HUES64 (cell line): ENCODE results near the gene RAB13.

Experiments
- H3K27ac ChIP-seq: 2 replicates; pipeline ENCODE4 v1.7.0; 2013; ENCODE audit warnings: low read depth, low read length, inconsistent platforms
- H3K27me3 ChIP-seq: 2 replicates; pipeline ENCODE4 v1.6.1; 2013; ENCODE audit warnings: mild to moderate bottlenecking, low read length; ENCODE audit not compliant: insufficient read depth
- H3K36me3 ChIP-seq: 2 replicates; pipeline ENCODE4 v1.6.1; 2013; ENCODE audit warnings: mild to moderate bottlenecking, low read length; ENCODE audit not compliant: insufficient read depth
- H3K4me1 ChIP-seq: 2 replicates; pipeline ENCODE4 v1.6.1; 2013; ENCODE audit warnings: mild to moderate bottlenecking, low read length, moderate library complexity; ENCODE audit not compliant: insufficient read depth
- H3K4me3 ChIP-seq: 2 replicates; pipeline ENCODE4 v1.5.1; 2013; ENCODE audit warnings: mild to moderate bottlenecking, low read length, moderate library complexity
- H3K9ac ChIP-seq: 2 replicates; pipeline ENCODE4 v1.6.1; 2013; ENCODE audit warnings: mild to moderate bottlenecking, low read depth, low read length
- H3K9me3 ChIP-seq: 2 replicates; pipeline ENCODE4 v1.6.1; 2013; ENCODE audit warnings: low read depth, low read length; ENCODE audit not compliant: insufficient read depth
- WGBS: fragments of 150-250, 120-280 bp; methylation state at CpG from one replicate; pipeline ENCODE4 v1.1.7; 2013; ENCODE audit warnings: missing lambda C conversion rate; 5-methylcytosine and 5-hydroxymethylcytosine counted together

The RAB13 gene

DNA sequence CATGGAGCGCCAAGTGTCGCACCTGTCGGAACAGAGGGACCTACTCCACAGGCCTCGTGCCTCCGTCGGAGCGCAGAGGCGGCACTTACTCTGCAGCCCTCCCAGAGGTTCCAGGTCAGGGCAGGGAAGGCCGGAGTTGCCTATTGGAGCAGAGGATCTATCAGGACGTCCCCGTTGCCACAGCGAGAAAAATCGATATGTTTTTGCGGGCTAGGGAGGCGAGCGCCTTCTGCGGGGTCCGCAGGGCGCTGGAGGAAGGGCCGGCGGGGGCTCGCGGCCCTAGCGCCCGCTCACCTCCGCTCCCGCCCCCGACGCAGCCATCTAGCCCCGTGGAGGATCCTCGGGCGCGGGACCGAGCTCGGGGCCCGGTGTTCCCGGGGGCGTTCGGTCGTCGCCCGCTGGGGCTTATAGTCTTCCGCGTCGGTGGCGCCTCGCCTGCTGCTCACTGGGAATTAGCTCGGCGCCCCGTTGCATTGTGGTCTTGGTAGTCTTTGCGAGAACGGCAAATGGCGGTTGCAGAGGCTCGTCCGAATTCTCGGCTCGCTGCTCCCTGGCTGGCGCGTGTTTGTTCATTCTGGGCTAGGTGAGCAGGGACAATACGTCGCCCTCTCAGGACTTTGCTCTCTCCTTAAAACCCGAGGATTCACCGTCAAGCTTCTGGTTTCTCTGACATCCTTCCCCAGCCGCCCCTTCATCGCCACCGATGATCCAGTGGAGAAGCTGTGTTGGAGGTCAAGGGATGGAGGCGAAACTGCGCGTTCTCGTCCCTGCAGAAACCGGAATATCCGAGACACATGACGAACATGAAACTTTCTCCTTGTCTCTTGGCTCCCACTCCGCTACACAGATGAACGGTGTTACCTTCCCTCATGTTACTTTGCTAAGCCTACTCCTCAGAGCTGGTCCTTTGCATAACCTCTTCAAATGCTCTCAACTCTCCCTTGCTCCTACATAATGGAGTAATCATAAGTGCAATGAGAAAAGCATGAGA is 8.6 kb downstream of the RAB13 start, which contains the start of gene JTB:
JTB (minus strand) TSS at position 425 of the 991 bp plus-strand sequence; CDS start at position 3, 422 bp downstream.
- peaks cover 3% of the 10 kb centered on the region; the same call in 1 of the 2 replicates for H3K4me1 ChIP-seq
- no peaks in the 10 kb centered on the region for H3K9me3 ChIP-seq
- no peaks in the 10 kb centered on the region for H3K27me3 ChIP-seq
- H3K4me3 ChIP-seq = peak within 1 kb of the TSS; percentile 85
- under 1% methylated on average over 75 of the region's 75 CpGs for WGBS
- peak within 1 kb of the TSS; percentile 86 for H3K9ac ChIP-seq
- peaks cover 63% of the 10 kb centered on the region for H3K36me3 ChIP-seq
- H3K27ac ChIP-seq = peak within 1 kb of the TSS; percentile 86

GRCh38 chr1:153976819-153977249 is 9.3 kb downstream of the RAB13 start:
- Histone ChIP-seq H3K4me1 (peaks cover 3% of the 10 kb centered on the region; the same call in 1 of the 2 replicates), H3K27me3 (no peaks in the 10 kb centered on the region), H3K27ac (peak overlapping the region; percentile 86), H3K4me3 (peak overlapping the region; percentile 85), H3K36me3 (peaks cover 56% of the 10 kb centered on the region), H3K9ac (peak overlapping the region; percentile 86), H3K9me3 (no peaks in the 10 kb centered on the region)
- WGBS = under 1% methylated on average over 14 of the region's 16 CpGs

GRCh38 chr1:153973525-153973924 is 12.6 kb downstream of the RAB13 start:
- Histone ChIP-seq H3K4me3 (no peak overlapping the region), H3K27ac (no peak overlapping the region)
- 89% methylated on average over 7 of the region's 7 CpGs for WGBS

GRCh38 chr1:153973071-153973470 is 13.1 kb downstream of the RAB13 start:
- H3K4me1 ChIP-seq = peaks cover 3% of the 10 kb centered on the region; the same call in 1 of the 2 replicates
- no peak overlapping the region for H3K4me3 ChIP-seq
- no peak overlapping the region for H3K27ac ChIP-seq
- H3K9me3 ChIP-seq = no peaks in the 10 kb centered on the region
- no peak overlapping the region for H3K9ac ChIP-seq
- WGBS = 95% methylated on average over 3 of the region's 3 CpGs
- H3K36me3 ChIP-seq = peaks cover 26% of the 10 kb centered on the region
- H3K27me3 ChIP-seq = no peaks in the 10 kb centered on the region

More at GRCh38 chr1:153973525-153973924, 12.6 kb downstream of the RAB13 start:
- no peaks in the 10 kb centered on the region for H3K27me3 ChIP-seq
- H3K9ac ChIP-seq = no peak overlapping the region
- H3K4me1 ChIP-seq = peaks cover 3% of the 10 kb centered on the region; the same call in 1 of the 2 replicates
- no peaks in the 10 kb centered on the region for H3K9me3 ChIP-seq
- H3K36me3 ChIP-seq = peaks cover 27% of the 10 kb centered on the region

GRCh38 chr1:153970346-153970745 is 15.8 kb downstream of the RAB13 start:
- Histone ChIP-seq H3K36me3 (peaks cover 19% of the 10 kb centered on the region), H3K4me1 (no peaks in the 10 kb centered on the region), H3K9ac (no peak overlapping the region), H3K9me3 (no peaks in the 10 kb centered on the region), H3K4me3 (no peak overlapping the region), H3K27me3 (no peaks in the 10 kb centered on the region), H3K27ac (no peak overlapping the region)
- WGBS = 95% methylated on average over 2 of the region's 2 CpGs

DNA sequence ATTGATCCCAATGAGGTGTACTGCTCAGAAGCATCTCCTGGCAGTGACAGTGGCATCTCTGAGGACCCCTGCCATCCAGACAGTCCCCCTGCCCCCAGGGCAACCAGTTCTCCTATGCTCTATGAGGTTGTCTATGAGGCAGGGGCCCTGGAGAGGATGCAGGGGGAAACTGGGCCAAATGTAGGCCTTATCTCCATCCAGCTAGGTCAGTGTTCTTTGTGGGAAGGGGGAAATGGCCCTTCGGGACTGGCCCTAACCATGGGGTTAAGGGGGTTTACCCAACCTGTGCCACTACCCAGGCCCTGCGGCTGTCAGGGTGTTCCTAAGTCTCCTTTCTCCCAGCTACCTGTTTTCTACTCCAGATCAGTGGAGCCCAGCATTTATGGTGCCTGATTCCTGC is 17.2 kb downstream of the RAB13 start:
- no peak overlapping the region for H3K27ac ChIP-seq
- no peak overlapping the region; the same call in 1 of the 2 replicates for H3K4me3 ChIP-seq

GRCh38 chr1:153968408-153968807 is 17.7 kb downstream of the RAB13 start:
- H3K9me3 ChIP-seq = no peaks in the 10 kb centered on the region
- no peaks in the 10 kb centered on the region for H3K27me3 ChIP-seq
- H3K4me1 ChIP-seq = no peaks in the 10 kb centered on the region
- peaks cover 3% of the 10 kb centered on the region; the same call in 1 of the 2 replicates for H3K36me3 ChIP-seq
- H3K27ac ChIP-seq = no peak overlapping the region
- peak overlapping the region; percentile 86 for H3K9ac ChIP-seq
- 59% methylated on average over 13 of the region's 13 CpGs for WGBS
- H3K4me3 ChIP-seq = peak overlapping the region; percentile 76

More for the DNA sequence above, 17.2 kb downstream of the RAB13 start:
- Histone ChIP-seq H3K36me3 (peaks cover 8% of the 10 kb centered on the region), H3K9me3 (no peaks in the 10 kb centered on the region), H3K4me1 (no peaks in the 10 kb centered on the region), H3K27me3 (no peaks in the 10 kb centered on the region), H3K9ac (no peak overlapping the region)
- 86% methylated on average over 2 of the region's 2 CpGs for WGBS

DNA sequence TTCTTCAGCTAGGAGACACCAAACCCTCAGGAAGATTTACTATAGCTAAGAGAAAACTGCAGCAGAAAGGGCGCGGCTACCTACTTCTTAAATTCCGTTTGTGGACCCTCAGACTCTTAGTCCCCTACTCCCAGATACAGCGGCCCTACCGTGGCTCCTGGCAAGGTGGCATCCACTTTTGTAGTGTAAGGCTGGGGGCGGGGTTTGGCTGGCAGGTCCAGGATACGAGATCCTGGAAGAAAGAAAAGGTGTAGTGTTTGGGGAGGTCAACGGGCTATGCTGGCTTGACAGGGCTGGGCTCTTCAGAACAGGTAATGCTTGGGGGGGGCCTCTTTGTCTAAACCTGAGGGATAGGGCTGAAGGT is 18.2 kb downstream of the RAB13 start:
- Histone ChIP-seq H3K36me3 (peaks cover 3% of the 10 kb centered on the region; the same call in 1 of the 2 replicates), H3K27ac (peak overlapping the region; percentile 91), H3K9me3 (no peaks in the 10 kb centered on the region), H3K4me1 (no peaks in the 10 kb centered on the region), H3K27me3 (no peaks in the 10 kb centered on the region), H3K9ac (peak overlapping the region; percentile 86), H3K4me3 (peak overlapping the region; percentile 76)
- 15% methylated on average over 8 of the region's 8 CpGs for WGBS

GRCh38 chr1:153967107-153967999 is 18.8 kb downstream of the RAB13 start, which contains the start of gene CREB3L4:
CREB3L4 (plus strand) TSS chr1:153967902; CDS start chr1:153968526, 624 bp downstream.
- under 1% methylated on average over 60 of the region's 60 CpGs for WGBS
- peak within 1 kb of the TSS; percentile 76 for H3K4me3 ChIP-seq
- H3K27me3 ChIP-seq = no peaks in the 10 kb centered on the region
- peak within 1 kb of the TSS; percentile 86 for H3K9ac ChIP-seq
- H3K4me1 ChIP-seq = no peaks in the 10 kb centered on the region
- H3K27ac ChIP-seq = peak within 1 kb of the TSS; percentile 91
- no peaks in the 10 kb centered on the region for H3K9me3 ChIP-seq
- no peaks in the 10 kb centered on the region for H3K36me3 ChIP-seq

DNA sequence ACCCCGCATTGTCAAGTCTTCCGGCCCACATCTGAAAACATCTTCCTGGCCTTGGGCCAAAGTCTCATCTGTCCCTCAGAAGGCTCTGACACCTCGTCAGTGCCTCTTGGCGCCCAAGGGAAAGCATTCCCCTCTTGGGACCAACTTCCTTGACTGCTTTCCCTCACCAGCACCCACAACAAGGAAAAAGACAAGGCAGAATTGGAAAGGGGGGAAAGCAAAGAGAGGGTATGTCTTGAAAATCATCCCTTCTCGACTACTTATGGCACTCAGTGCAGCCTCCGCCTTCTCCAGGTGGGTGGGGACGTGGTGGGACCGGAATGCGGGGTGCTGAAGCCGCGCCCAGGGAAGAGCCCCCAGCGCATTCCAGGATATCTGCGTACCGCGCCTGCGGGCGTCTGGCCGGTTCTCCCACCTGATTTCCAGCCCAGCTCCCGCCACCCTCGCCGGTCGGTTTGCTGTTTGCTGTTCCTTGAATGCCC is 22.2 kb downstream of the RAB13 start:
- Histone ChIP-seq H3K4me1 (peaks cover 9% of the 10 kb centered on the region), H3K27ac (peak overlapping the region; percentile 100), H3K9me3 (no peaks in the 10 kb centered on the region), H3K9ac (peak overlapping the region; percentile 91), H3K4me3 (peak overlapping the region; percentile 94), H3K36me3 (peaks cover 27% of the 10 kb centered on the region), H3K27me3 (no peaks in the 10 kb centered on the region)
- WGBS = under 1% methylated on average over 22 of the region's 22 CpGs
